Fibroblast of lung (primary cell): Measurements from ENCODE around the gene CDYL. TPM values are rescaled to one million over a fixed set of nuclear protein-coding genes. Genes with fewer than 3 reads are reported as not detected.

Experiments used
- DNase-seq, 2 donors: peaks; one replicate each; pipeline versions ENCODE4 v3.0.0 to v3.0.0-alpha.2; 2010; ENCODE audit warnings: low read depth in 2 of 2
- H2AFZ ChIP-seq: 2 replicates; pipeline ENCODE4 v1.5.1; 2012; ENCODE audit warnings: low read length, control low read depth, inconsistent platforms
- H3K27ac ChIP-seq: 2 replicates; pipeline ENCODE4 v1.5.1; 2011; ENCODE audit warnings: low read length, control low read depth; ENCODE audit not compliant: insufficient read depth
- H3K27me3 ChIP-seq: 2 replicates; pipeline ENCODE4 v1.5.1; 2011; ENCODE audit warnings: mild to moderate bottlenecking, low read length; ENCODE audit not compliant: control insufficient read depth, insufficient read depth
- H3K36me3 ChIP-seq: 2 replicates; pipeline ENCODE4 v1.5.1; 2011; ENCODE audit warnings: low read length; ENCODE audit not compliant: control insufficient read depth, insufficient read depth
- H3K4me1 ChIP-seq: 2 replicates; pipeline ENCODE4 v1.5.1; 2011; ENCODE audit warnings: low read length; ENCODE audit not compliant: control insufficient read depth, insufficient read depth; ENCODE audit errors: extremely low read depth
- H3K4me2 ChIP-seq: 2 replicates; pipeline ENCODE4 v1.5.1; 2011; ENCODE audit warnings: low read length, control low read depth; ENCODE audit not compliant: insufficient read depth; ENCODE audit errors: extremely low read depth
- H3K4me3 ChIP-seq, 4 experiments: fragments of 200-600 bp in 1 of 4; sonication (generic) in 1 of 4; replicated peaks in 1 of 4; 2 replicates each; pipeline ENCODE4 v1.5.1; 2011 to 2016; ENCODE audit warnings: low read length in 4 of 4, low read depth in 3 of 4, mild to moderate bottlenecking in 3 of 4, control low read depth in 2 of 4, inconsistent platforms in 1 of 4, mixed read lengths in 1 of 4; ENCODE audit not compliant: insufficient read depth in 1 of 4; ENCODE audit errors: control extremely low read depth in 1 of 4
- H3K79me2 ChIP-seq: 2 replicates; pipeline ENCODE4 v1.5.1; 2012; ENCODE audit warnings: mild to moderate bottlenecking, low read length, inconsistent platforms; ENCODE audit not compliant: control insufficient read depth, insufficient read depth
- H3K9ac ChIP-seq: 2 replicates; pipeline ENCODE4 v1.5.1; 2011; ENCODE audit warnings: mild to moderate bottlenecking, low read length, control low read depth; ENCODE audit not compliant: insufficient read depth
- H3K9me3 ChIP-seq: 2 replicates; pipeline ENCODE4 v1.5.1; 2012; ENCODE audit warnings: low read depth, low read length; ENCODE audit not compliant: control insufficient read depth, insufficient read depth
- H4K20me1 ChIP-seq: 2 replicates; pipeline ENCODE4 v1.5.1; 2011; ENCODE audit warnings: low read length; ENCODE audit not compliant: control insufficient read depth, insufficient read depth; ENCODE audit errors: extremely low read depth
- EZH2 ChIP-seq: IDR thresholded peaks from 2 replicates; pipeline ENCODE4 v1.5.1; 2012; ENCODE audit warnings: low read length, control low read depth, mild to moderate bottlenecking; ENCODE audit errors: missing control alignments
- polyA plus RNA-seq, 2 donors: library from polyadenylated mRNA; depleted of rRNA in 1 of 2; stranded (reverse) in 1 of 2; unstranded in 1 of 2; fragments of >200 nt; gene quantifications; 2 replicates each; pipeline ENCODE4 v1.2.1, GENCODE V29; 2011 to 2012; ENCODE audit warnings: missing spikeins in 1 of 2
- total RNA-seq: library from RNA; depleted of rRNA; stranded (reverse); fragments of >200 nt; gene quantifications from 2 replicates; pipeline ENCODE4 v1.2.1, GENCODE V29; 2014
- TF ChIP-seq, protein P1 (sequence below), 2 donors: IDR thresholded peaks in 1 of 2; conservative IDR thresholded peaks in 1 of 2; 1 replicate in 1 of 2; 2 replicates in 1 of 2; pipeline ENCODE4 v1.5.1; 2011 to 2012; ENCODE audit warnings: low read length in 2 of 2, control low read depth in 1 of 2, inconsistent platforms in 1 of 2, low read depth in 1 of 2, mild to moderate bottlenecking in 1 of 2

CDYL gene
- total and polyA plus RNA-seq, 2 donors (not counting 1 experiment from before 2014, with no cell fraction given): 20.6 to 24.9 TPM

DNA sequence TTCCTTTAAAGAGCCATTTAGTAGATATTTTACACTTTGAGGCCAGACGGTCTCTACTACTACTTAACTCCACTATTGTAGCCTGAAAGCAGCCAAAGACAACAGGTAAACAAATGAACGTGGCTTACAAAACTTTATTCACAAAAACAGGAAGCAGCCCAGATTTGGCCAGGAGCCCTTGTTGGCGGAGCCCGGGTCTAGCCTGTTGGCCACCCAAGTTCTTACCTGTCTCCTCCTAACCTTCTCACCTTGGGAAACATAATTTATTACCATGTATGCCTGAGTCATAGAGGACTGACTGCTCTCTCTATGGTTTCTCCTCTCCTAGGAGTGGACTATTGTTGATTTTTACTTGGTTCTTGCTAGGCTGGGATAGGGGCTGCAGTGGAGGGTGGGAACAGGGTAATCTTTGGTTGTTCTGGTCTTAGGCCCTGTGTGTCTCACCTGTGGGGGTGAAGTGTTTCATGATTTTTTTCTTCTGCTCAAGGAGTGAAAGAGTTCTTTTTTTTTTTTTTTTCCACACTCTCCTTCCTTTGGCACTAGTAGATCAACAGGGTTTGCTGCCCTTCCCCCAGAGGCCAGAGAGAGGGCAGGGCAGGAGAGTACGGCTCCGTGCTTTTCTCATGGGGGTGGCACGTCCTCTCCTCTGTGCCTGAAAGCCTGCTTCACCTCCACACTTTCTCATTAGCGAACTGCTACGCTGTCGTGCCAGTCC, 137.7 kb downstream of the CDYL start:
- peak overlapping the region; percentile 21 for H3K4me2 ChIP-seq

DNA sequence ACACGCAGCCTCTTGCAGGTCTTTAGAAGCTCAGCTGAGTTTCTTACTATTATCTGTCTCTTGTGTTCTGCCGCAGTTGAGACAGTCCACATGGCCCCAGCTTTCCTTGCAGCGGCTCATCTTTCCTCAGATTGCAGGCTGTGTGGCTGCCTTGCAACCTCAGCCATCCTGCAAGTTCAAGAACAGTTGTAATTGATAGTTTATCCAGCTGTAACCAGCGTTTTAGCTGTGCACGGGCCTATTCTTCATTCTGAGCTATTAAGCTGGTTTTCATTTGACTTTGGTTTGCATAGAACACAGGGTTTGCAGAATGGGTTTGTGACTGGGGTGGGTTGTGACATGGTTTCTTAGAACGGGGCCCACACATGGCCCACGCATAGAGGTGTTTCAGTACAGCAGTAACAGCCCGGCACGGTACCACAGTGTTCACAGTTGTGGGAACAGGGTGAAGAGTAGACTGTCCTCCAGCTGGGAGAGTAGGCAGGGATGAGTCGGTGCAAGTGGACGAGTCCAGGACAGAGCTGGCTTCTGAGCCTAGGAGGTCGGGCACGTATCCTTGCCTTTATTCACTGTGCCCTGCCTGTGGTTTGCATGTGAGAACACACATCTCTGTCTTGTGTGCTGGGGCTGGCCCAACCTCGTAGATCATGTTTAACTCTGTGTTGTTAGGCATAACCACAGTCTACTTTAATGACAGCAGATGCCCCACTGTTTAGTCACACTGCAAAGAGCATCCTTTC, 138.4 kb downstream of the CDYL start:
- H3K36me3 ChIP-seq: no peaks in the 10 kb centered on the region
- peak; percentile 51 to 64 for DNase-seq
- no peaks in the 10 kb centered on the region for H3K9me3 ChIP-seq
- H3K27ac ChIP-seq: no peak overlapping the region
- TF ChIP-seq EZH2: no peak
- TF ChIP-seq, protein P1, sequence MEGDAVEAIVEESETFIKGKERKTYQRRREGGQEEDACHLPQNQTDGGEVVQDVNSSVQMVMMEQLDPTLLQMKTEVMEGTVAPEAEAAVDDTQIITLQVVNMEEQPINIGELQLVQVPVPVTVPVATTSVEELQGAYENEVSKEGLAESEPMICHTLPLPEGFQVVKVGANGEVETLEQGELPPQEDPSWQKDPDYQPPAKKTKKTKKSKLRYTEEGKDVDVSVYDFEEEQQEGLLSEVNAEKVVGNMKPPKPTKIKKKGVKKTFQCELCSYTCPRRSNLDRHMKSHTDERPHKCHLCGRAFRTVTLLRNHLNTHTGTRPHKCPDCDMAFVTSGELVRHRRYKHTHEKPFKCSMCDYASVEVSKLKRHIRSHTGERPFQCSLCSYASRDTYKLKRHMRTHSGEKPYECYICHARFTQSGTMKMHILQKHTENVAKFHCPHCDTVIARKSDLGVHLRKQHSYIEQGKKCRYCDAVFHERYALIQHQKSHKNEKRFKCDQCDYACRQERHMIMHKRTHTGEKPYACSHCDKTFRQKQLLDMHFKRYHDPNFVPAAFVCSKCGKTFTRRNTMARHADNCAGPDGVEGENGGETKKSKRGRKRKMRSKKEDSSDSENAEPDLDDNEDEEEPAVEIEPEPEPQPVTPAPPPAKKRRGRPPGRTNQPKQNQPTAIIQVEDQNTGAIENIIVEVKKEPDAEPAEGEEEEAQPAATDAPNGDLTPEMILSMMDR (conservative IDR thresholded peaks at IDR 0.05 in 1 of 2, IDR thresholded peaks at IDR 0.05 in 1 of 2; ENCODE audit: low read depth in 1 of 2, low read length in 2 of 2): no peak
- H3K79me2 ChIP-seq: no peaks in the 10 kb centered on the region
- H3K9ac ChIP-seq: no peak overlapping the region
- peak overlapping the region; percentile 21 for H3K4me2 ChIP-seq
- H2AFZ ChIP-seq: no peak overlapping the region
- no peaks in the 10 kb centered on the region for H4K20me1 ChIP-seq
- no peak overlapping the region for H3K4me3 ChIP-seq
- H3K27me3 ChIP-seq: no peaks in the 10 kb centered on the region
- peaks cover 12% of the 10 kb centered on the region for H3K4me1 ChIP-seq

More for the DNA sequence above, 137.7 kb downstream of the CDYL start:
- Histone ChIP-seq H3K4me3 (no peak overlapping the region), H3K9me3 (no peaks in the 10 kb centered on the region), H4K20me1 (no peaks in the 10 kb centered on the region), H3K4me1 (peaks cover 12% of the 10 kb centered on the region), H3K36me3 (no peaks in the 10 kb centered on the region), H3K9ac (no peak overlapping the region), H3K79me2 (no peaks in the 10 kb centered on the region), H3K27me3 (no peaks in the 10 kb centered on the region), H2AFZ (no peak overlapping the region), H3K27ac (no peak overlapping the region)
- DNase-seq: no peak
- no peak for TF ChIP-seq EZH2
- TF ChIP-seq, protein P1 (conservative IDR thresholded peaks at IDR 0.05 in 1 of 2, IDR thresholded peaks at IDR 0.05 in 1 of 2; ENCODE audit: low read depth in 1 of 2, low read length in 2 of 2): no peak

DNA sequence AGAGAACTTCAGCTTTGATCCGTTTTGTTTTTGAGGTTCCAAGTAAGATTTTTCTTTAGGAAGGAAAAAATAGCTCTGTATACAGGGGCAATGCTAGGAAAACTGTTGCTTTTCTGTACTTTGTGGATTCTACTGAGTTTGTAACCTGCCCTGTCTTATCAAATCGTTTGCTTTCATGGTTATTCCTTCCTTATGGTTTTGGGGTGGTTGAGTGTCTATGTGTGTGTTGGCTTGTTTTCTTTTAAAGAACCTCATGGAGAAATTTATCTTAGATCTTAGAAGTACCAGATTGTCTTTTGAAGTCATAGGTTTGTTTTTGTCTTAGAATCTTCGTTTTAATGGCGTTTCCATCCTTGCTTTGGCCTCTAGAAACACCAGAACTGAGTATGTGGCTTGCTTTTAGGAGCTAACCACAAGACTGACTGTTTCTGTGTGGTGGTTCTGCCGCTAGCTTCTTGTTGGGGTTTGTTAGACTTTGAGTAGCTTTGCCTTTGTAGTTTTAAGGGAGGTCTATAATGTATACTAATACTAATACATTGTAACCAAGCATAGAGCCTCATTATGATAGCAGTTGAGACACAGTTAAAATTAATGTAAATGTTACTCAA, 140.9 kb downstream of the CDYL start:
- no peak overlapping the region for H3K4me2 ChIP-seq
- no peaks in the 10 kb centered on the region for H4K20me1 ChIP-seq
- TF ChIP-seq EZH2: no peak
- TF ChIP-seq, protein P1 (conservative IDR thresholded peaks at IDR 0.05 in 1 of 2, IDR thresholded peaks at IDR 0.05 in 1 of 2; ENCODE audit: low read depth in 1 of 2, low read length in 2 of 2): no peak
- H2AFZ ChIP-seq: no peak overlapping the region
- H3K79me2 ChIP-seq: no peaks in the 10 kb centered on the region
- H3K9ac ChIP-seq: no peak overlapping the region
- no peaks in the 10 kb centered on the region for H3K36me3 ChIP-seq
- H3K4me3 ChIP-seq: no peak overlapping the region
- no peak overlapping the region for H3K27ac ChIP-seq
- no peaks in the 10 kb centered on the region for H3K27me3 ChIP-seq
- H3K4me1 ChIP-seq: peaks cover 12% of the 10 kb centered on the region
- no peak for DNase-seq
- H3K9me3 ChIP-seq: no peaks in the 10 kb centered on the region
